GM19043 (cell line): ENCODE results near the gene DCUN1D1.
A peak's percentile ranks its signal among the peaks of the same experiment; 100 is the strongest.

ENCODE experiments used
- ATAC-seq: cut with Tn5 transposase; IDR thresholded peaks from one replicate; pipeline ENCODE4 v1.9.1; 2021; ENCODE audit warnings: low read depth; ENCODE audit not compliant: unreplicated experiment

Gene DCUN1D1

GRCh38 chr3:182937293-182938051, 42.9 kb downstream of the DCUN1D1 start:
- peak; percentile 96 for ATAC-seq

DNA sequence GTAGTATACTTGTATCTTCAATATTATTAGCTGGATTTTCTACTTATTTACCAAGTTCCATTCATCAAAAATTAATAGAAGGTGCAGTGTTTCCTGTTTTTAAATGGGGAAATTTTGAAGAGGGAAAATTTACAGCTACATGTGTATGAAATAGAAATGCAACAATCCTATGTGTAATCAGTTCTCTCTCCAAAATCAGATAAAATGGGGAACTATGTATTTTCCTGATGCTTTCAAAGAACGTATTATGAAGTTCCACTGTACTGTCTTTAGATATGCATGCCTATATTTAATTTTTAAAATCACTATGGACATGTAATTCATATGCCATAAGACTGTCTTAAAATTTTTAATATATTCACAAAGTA, 43.4 kb downstream of the DCUN1D1 start:
- ATAC-seq: no peak

DNA sequence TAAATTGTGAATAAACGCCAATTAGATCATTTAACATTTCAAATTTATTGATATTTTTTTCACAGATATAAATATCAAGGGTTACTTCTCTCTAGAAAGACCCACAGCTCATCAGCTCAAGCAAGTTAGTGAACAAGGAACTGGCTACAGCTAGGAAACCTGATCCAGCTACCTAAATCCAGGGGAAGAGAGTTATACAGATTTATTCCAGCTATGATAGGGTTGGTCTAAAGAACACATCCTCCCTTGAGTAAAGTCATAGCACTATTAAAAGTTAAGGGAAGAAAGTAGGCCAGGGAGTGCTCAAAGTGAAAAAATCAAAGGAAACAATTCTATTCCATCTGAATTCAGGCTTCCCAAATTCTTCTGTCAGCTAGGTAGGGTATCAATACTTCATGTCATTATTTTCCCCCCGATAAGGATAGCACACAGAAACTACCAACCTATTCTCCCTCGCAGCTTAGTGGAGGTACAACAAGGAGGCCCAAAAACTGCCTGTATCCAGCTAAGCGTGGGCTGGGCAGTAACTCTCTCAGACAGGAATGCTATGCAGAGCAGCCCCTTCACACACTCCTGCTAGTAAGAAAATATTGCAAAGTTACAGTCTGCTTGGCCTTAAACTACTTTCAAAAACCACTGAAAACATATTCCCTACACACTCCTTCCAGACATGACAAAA, 44.0 kb downstream of the DCUN1D1 start:
- ATAC-seq: no peak

DNA sequence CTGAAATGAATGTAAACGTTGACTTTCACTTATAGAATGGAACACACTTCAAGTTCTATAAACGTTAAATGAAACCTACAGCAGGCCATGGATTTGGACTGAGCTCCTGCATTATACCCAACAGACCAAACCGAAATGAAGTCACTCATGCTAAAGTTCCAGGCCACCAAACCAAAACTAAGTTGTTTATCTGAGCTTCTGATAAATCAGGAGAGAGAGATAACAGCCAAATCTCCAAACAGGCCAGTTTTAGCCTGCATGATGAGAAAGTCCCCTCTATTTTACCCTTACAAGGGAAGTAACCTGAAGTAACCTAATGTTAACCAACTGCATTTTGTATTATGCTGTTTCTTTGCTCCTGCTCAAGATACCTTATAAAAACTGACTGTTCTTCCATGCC, 44.5 kb downstream of the DCUN1D1 start:
- no peak for ATAC-seq

GRCh38 chr3:182925944-182926337, 54.4 kb downstream of the DCUN1D1 start:
- peak; percentile 19 for ATAC-seq

- peak; percentile 96 for ATAC-seq
Observed at GRCh38 chr3:182925330-182925943, 54.9 kb downstream of the DCUN1D1 start.

DNA sequence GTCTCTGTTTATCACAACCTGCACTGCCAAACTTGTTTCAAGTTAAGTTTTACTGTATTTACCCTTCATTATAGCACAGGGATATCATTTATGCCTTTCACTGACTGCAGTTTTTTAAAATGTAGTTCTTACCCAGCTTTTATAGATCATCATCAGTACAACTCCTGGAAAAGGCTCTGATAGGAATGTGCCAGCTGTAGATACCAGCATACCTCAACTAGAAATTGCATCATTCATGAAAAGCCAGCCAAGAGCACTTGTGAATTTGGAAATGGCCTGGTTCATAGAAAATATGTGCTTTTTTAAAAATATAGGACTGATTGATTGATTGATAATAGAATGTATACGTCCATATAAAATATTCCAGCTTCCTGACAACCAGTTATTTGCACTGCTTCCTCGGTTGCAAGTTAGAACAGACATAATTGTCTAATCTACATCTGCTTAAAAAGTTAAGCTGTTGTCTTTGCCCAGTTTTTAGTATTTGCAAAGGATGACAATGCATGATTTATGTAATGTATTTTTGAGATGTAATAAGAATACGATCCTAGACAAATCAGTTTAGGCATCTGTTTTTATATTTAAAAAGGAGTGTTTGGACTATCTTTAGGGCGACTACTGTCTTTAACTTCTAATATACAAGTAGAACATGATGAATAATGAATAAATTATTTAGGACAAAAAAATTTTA, 58.5 kb downstream of the DCUN1D1 start:
- no peak for ATAC-seq

GRCh38 chr3:182920515-182921084, 59.7 kb downstream of the DCUN1D1 start:
- no peak for ATAC-seq

DNA sequence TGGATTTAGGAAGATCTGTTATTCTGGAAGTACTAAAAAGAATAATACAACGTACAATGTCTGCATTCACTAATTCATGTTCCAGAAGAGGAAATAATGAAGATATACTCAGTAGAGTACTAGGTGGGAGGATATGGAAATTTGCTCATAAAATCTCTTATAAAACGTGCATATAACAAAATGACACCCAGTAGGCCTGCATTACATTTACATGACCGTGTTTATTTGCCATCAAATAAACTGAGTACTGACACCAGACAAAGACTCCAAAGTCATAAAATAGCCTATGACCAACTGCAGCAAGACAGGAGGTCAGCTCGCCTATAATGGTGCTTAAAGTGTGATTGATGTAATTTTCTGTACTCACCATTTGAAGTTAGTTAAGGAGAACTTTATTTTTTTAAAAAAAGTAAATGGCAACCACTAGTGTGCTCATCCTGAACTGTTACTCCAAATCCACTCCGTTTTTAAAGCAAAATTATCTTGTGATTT, 60.4 kb downstream of the DCUN1D1 start:
- no peak for ATAC-seq

DNA sequence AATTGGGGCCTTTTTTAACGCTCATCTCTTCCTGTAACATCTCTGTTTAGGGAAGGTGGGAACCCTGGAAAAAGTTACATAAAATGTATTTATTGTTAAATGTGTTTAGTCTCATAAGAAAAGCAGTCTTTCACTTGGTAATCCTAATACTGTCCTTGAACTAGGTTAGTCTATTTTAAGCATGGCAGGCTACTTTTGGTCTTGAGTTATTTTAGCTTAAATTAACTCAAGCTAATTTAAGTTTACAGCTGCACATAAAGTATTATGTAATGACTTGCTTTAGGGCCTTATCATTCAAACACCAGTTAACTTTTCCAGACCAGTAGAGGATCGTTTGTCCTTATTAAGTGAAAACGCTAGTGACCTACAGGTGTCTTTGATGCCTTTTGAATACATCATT, 63.2 kb downstream of the DCUN1D1 start:
- ATAC-seq: no peak

GRCh38 chr3:182914341-182914740, 66.0 kb downstream of the DCUN1D1 start:
- peak; percentile 52 for ATAC-seq

DNA sequence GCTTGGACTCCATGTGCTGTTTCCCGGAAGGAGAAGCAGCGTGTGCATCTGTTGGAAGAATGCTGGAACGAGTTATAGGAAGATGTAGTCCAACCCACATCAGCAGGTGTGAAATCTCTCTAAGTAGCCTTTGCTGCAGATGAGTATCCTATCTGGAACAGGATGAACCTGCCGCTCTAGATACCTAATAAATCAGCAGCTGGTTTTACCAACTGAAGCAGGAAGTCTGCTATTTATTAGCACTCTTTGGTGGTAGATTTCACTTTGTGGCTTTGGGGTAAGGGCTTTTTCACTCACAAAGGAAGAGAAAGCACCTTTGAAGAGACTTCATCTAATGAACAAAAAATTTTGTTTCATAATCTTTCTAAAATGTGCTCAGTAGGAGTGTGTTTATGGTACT, 66.4 kb downstream of the DCUN1D1 start:
- peak; percentile 89 for ATAC-seq

GRCh38 chr3:182912474-182912873, 67.9 kb downstream of the DCUN1D1 start:
- ATAC-seq: no peak

- ATAC-seq: no peak
Observed at GRCh38 chr3:182911782-182912111, 68.6 kb downstream of the DCUN1D1 start.

- no peak for ATAC-seq
Observed at GRCh38 chr3:182910936-182911781, 69.2 kb downstream of the DCUN1D1 start.

- no peak for ATAC-seq
Observed at GRCh38 chr3:182909318-182910040, 70.9 kb downstream of the DCUN1D1 start.

GRCh38 chr3:182908471-182908870, 71.9 kb downstream of the DCUN1D1 start:
- no peak for ATAC-seq

GRCh38 chr3:182906036-182906435, 74.3 kb downstream of the DCUN1D1 start:
- ATAC-seq: peak; percentile 44

DNA sequence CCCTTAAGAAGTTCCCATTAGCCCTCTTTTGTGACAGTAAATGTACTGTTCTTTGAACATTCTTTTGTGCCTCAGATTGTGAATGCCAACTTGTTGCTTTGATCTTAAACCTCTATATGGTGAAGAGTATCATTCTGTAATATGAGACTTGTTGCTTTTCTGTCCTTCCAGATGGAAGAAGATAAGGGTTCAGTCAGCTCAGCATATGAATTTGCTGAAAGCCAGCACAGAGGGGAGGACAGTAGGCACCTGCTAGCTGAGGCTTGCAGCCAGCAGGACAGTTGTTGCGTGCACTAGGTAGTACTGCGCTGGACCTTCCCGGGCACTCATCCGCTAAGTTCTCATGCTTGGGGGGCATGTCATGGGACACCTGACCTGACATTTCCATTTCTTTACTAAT, 74.7 kb downstream of the DCUN1D1 start:
- no peak for ATAC-seq
